H9 (cell line): ENCODE measurements around the gene EXD1. TPM values are rescaled to one million over a fixed set of nuclear protein-coding genes. Genes with fewer than 3 reads are reported as not detected.
A peak's percentile ranks its signal among the peaks of the same experiment; 100 is the strongest.

ENCODE experiments used
- DNase-seq: peaks from one replicate; pipeline ENCODE4 v3.0.0-alpha.2; 2017
- H2AFZ ChIP-seq: one replicate; pipeline ENCODE4 v1.6.1; 2013; ENCODE audit warnings: mild to moderate bottlenecking, low read length, control low read depth, moderate library complexity
- H2AK5ac ChIP-seq: 2 replicates; pipeline ENCODE4 v1.6.1; 2013; ENCODE audit warnings: low read length, control low read depth, mixed read lengths; ENCODE audit not compliant: insufficient read length
- H2BK120ac ChIP-seq: one replicate; pipeline ENCODE4 v1.6.1; 2013; ENCODE audit warnings: low read depth, mild to moderate bottlenecking, low read length, control low read depth, inconsistent platforms; ENCODE audit not compliant: poor library complexity, severe bottlenecking
- H2BK12ac ChIP-seq: 2 replicates; pipeline ENCODE4 v1.6.1; 2013; ENCODE audit warnings: low read length, control low read depth, mixed read lengths, low read depth; ENCODE audit not compliant: insufficient read length
- H2BK15ac ChIP-seq: 2 replicates; pipeline ENCODE4 v1.6.1; 2013; ENCODE audit warnings: low read depth, low read length, control low read depth
- H2BK20ac ChIP-seq: one replicate; pipeline ENCODE4 v1.6.1; 2013; ENCODE audit warnings: low read depth, mild to moderate bottlenecking, low read length, control low read depth, inconsistent platforms; ENCODE audit not compliant: poor library complexity, severe bottlenecking
- H2BK5ac ChIP-seq: 2 replicates; pipeline ENCODE4 v1.6.1; 2013; ENCODE audit warnings: low read length, control low read depth, mixed read lengths; ENCODE audit not compliant: insufficient read length
- H3K14ac ChIP-seq: 2 replicates; pipeline ENCODE4 v1.6.1; 2013; ENCODE audit warnings: low read length, control low read depth; ENCODE audit not compliant: insufficient read depth
- H3K18ac ChIP-seq: 2 replicates; pipeline ENCODE4 v1.6.1; 2013; ENCODE audit warnings: low read depth, mild to moderate bottlenecking, mixed read lengths, low read length, control low read depth; ENCODE audit not compliant: insufficient read length
- H3K23ac ChIP-seq: 2 replicates; pipeline ENCODE4 v1.6.1; 2013; ENCODE audit warnings: low read length, control low read depth, mixed read lengths, low read depth; ENCODE audit not compliant: insufficient read length
- H3K23me2 ChIP-seq: 2 replicates; pipeline ENCODE4 v1.6.1; 2013; ENCODE audit warnings: low read depth, mild to moderate bottlenecking, mixed read lengths, low read length, control low read depth; ENCODE audit not compliant: insufficient read length, poor library complexity, severe bottlenecking
- H3K27ac ChIP-seq: 2 replicates; pipeline ENCODE4 v1.5.1; 2013; ENCODE audit warnings: low read length, control low read depth, mixed read lengths, low read depth; ENCODE audit not compliant: insufficient read length
- H3K27me3 ChIP-seq: 2 replicates; pipeline ENCODE4 v1.6.1; 2013; ENCODE audit warnings: low read length, control low read depth, inconsistent platforms; ENCODE audit not compliant: insufficient read depth
- H3K4ac ChIP-seq: 2 replicates; pipeline ENCODE4 v1.6.1; 2013; ENCODE audit warnings: low read depth, mild to moderate bottlenecking, control low read depth, inconsistent platforms, low read length, moderate library complexity
- H3K4me1 ChIP-seq: 2 replicates; pipeline ENCODE4 v1.6.1; 2013; ENCODE audit warnings: low read length, control low read depth, inconsistent platforms; ENCODE audit not compliant: insufficient read depth
- H3K4me2 ChIP-seq: 2 replicates; pipeline ENCODE4 v1.6.1; 2013; ENCODE audit warnings: low read length, control low read depth, mixed read lengths; ENCODE audit not compliant: insufficient read length, insufficient read depth
- H3K56ac ChIP-seq: 2 replicates; pipeline ENCODE4 v1.6.1; 2013; ENCODE audit warnings: low read depth, mild to moderate bottlenecking, mixed read lengths, low read length, control low read depth; ENCODE audit not compliant: insufficient read length
- H3K79me1 ChIP-seq: 2 replicates; pipeline ENCODE4 v1.6.1; 2013; ENCODE audit warnings: low read depth, mild to moderate bottlenecking, moderate library complexity, low read length, control low read depth, inconsistent platforms; ENCODE audit not compliant: insufficient read depth, poor library complexity, severe bottlenecking
- H3K79me2 ChIP-seq: 2 replicates; pipeline ENCODE4 v1.6.1; 2013; ENCODE audit warnings: low read length, control low read depth, inconsistent platforms; ENCODE audit not compliant: insufficient read depth
- H3K9ac ChIP-seq: 2 replicates; pipeline ENCODE4 v1.6.1; 2013; ENCODE audit warnings: low read length, control low read depth, mixed read lengths; ENCODE audit not compliant: insufficient read length; ENCODE audit errors: extremely low read depth
- H3K9me3 ChIP-seq: one replicate; pipeline ENCODE4 v1.6.1; 2013; ENCODE audit warnings: low read depth, low read length, inconsistent platforms; ENCODE audit not compliant: control insufficient read depth
- H3T11ph ChIP-seq: one replicate; pipeline ENCODE4 v1.6.1; 2013; ENCODE audit warnings: mild to moderate bottlenecking, low read length, control low read depth, inconsistent platforms
- H4K20me1 ChIP-seq: one replicate; pipeline ENCODE4 v1.6.1; 2013; ENCODE audit not compliant: control insufficient read depth, insufficient read length, insufficient read depth
- H4K5ac ChIP-seq: 2 replicates; pipeline ENCODE4 v1.6.1; 2013; ENCODE audit warnings: low read depth, mild to moderate bottlenecking, mixed read lengths, low read length, control low read depth; ENCODE audit not compliant: insufficient read length
- H4K8ac ChIP-seq: replicated peaks from 2 replicates; pipeline ENCODE4 v1.6.1; 2013; ENCODE audit warnings: low read length, control low read depth, mixed read lengths, low read depth; ENCODE audit not compliant: insufficient read length
- H4K91ac ChIP-seq: 2 replicates; pipeline ENCODE4 v1.6.1; 2013; ENCODE audit warnings: low read depth, mild to moderate bottlenecking, moderate library complexity, mixed read lengths, low read length, control low read depth; ENCODE audit not compliant: insufficient read length
- H3K27ac Mint-ChIP-seq, 3 experiments: 2 replicates in 2 of 3; 3 replicates in 1 of 3; pipeline ENCODE4 v1.8.0; 2020 to 2021; ENCODE audit warnings: mixed read lengths in 3 of 3, mild to moderate bottlenecking in 1 of 3, moderate library complexity in 1 of 3
- H3K27me3 Mint-ChIP-seq: 2 replicates; pipeline ENCODE4 v1.8.0; 2021; ENCODE audit warnings: low read depth, mild to moderate bottlenecking, moderate library complexity, mixed read lengths
- H3K36me3 Mint-ChIP-seq, 3 experiments: 2 replicates in 2 of 3; 3 replicates in 1 of 3; pipeline ENCODE4 v1.8.0; 2020 to 2021; ENCODE audit warnings: low read depth in 3 of 3, mixed read lengths in 3 of 3; ENCODE audit not compliant: insufficient read depth in 1 of 3
- H3K4me1 Mint-ChIP-seq, 2 experiments: 2 replicates each; pipeline ENCODE4 v1.8.0; 2020; ENCODE audit warnings: mixed read lengths in 2 of 2
- H3K4me3 Mint-ChIP-seq, 2 experiments: 2 replicates in 1 of 2; 3 replicates in 1 of 2; pipeline ENCODE4 v1.8.0; 2020 to 2021; ENCODE audit warnings: mild to moderate bottlenecking in 2 of 2, mixed read lengths in 2 of 2, moderate library complexity in 1 of 2
- H3K9me3 Mint-ChIP-seq, 2 experiments: 2 replicates in 1 of 2; 3 replicates in 1 of 2; pipeline ENCODE4 v1.8.0; 2020; ENCODE audit warnings: mild to moderate bottlenecking in 2 of 2, mixed read lengths in 2 of 2, moderate library complexity in 1 of 2
- WGBS: extraction: QIAGEN DNeasy Blood & Tissue Kit; methylation state at CpG from one replicate; pipeline ENCODE4 v1.1.7; 2013; ENCODE audit warnings: missing lambda C conversion rate, low lambda C conversion rate, mixed read lengths; ENCODE audit not compliant: insufficient read length; ENCODE audit errors: extremely low coverage; 5-methylcytosine and 5-hydroxymethylcytosine counted together
- total RNA-seq: library from RNA; stranded (reverse); gene quantifications from 2 replicates; pipeline ENCODE4 v1.2.1, GENCODE V29; 2021
- TF ChIP-seq, protein P1 (sequence below): fragments of 200-600 bp; sonication (generic); conservative IDR thresholded peaks from 3 replicates; pipeline ENCODE4 v1.8.0; 2021; ENCODE audit warnings: antibody characterized with exemption, mild to moderate bottlenecking

The EXD1 gene
- total RNA-seq, 1 experiment from 2014 or later, result not detected

DNA sequence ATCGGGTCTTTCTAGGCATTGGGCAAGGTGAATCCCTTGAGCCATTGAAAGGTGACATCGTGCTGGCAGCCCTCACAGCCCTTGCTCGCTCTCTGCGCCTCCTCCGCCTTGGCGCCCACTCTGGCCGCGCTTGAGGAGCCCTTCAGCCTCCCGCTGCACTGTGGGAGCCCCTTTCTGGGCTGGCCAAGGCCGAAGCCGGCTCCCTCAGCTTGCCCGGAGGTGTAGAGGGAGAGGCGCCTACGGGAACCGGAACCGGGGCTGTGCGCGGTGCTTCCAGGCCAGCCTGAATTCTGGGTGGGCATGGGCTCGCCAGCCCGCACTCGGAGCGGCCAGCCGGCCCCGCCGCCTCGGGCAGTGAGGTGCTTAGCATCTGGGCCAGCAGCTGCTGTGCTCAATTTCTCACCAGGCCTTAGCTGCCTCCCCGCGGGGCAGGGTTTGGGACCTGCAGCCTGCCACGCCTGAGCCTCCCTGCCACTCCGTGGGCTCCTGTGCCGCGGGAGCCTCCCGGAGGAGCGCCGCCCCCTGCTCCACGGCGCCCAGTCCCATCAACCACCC, 79.0 kb downstream of the EXD1 start:
- Mint-ChIP-seq H3K27me3 (no peaks in the 10 kb centered on the region), H3K4me3 (no peak overlapping the region), H3K4me1 (no peaks in the 10 kb centered on the region), H3K36me3 (0 out of 7 replicates have a peak, but pooled peaks cover 0 to 3% (median 0%) of the 10 kb centered on the region in 3 experiments), H3K9me3 (peaks cover 3 to 5% of the 10 kb centered on the region in 2 experiments; a peak in 3 of 5 replicates), H3K27ac (no peak overlapping the region)
- Histone ChIP-seq H3K56ac (no peak overlapping the region), H2BK15ac (no peak overlapping the region), H3K4ac (no peak overlapping the region), H2AK5ac (no peak overlapping the region), H4K8ac (no peak overlapping the region), H2BK120ac (no peak overlapping the region), H3K27me3 (no peaks in the 10 kb centered on the region), H2AFZ (no peak overlapping the region), H2BK20ac (no peak overlapping the region), H3K18ac (no peak overlapping the region), H3K9me3 (no peaks in the 10 kb centered on the region), H3K23ac (no peak overlapping the region), H3K14ac (no peak overlapping the region), H3K4me1 (no peaks in the 10 kb centered on the region), H3K79me2 (no peaks in the 10 kb centered on the region), H3K4me2 (no peak overlapping the region), H4K91ac (no peak overlapping the region), H3K27ac (no peak overlapping the region), H4K20me1 (no peaks in the 10 kb centered on the region), H4K5ac (no peak overlapping the region), H3T11ph (no peak overlapping the region), H3K9ac (no peak overlapping the region), H3K23me2 (peaks cover 4% of the 10 kb centered on the region), H2BK5ac (no peak overlapping the region), H2BK12ac (no peak overlapping the region), H3K79me1 (no peaks in the 10 kb centered on the region)
- WGBS, result no CpG with 5 or more reads among the region's 37 CpGs
- TF ChIP-seq, protein P1, sequence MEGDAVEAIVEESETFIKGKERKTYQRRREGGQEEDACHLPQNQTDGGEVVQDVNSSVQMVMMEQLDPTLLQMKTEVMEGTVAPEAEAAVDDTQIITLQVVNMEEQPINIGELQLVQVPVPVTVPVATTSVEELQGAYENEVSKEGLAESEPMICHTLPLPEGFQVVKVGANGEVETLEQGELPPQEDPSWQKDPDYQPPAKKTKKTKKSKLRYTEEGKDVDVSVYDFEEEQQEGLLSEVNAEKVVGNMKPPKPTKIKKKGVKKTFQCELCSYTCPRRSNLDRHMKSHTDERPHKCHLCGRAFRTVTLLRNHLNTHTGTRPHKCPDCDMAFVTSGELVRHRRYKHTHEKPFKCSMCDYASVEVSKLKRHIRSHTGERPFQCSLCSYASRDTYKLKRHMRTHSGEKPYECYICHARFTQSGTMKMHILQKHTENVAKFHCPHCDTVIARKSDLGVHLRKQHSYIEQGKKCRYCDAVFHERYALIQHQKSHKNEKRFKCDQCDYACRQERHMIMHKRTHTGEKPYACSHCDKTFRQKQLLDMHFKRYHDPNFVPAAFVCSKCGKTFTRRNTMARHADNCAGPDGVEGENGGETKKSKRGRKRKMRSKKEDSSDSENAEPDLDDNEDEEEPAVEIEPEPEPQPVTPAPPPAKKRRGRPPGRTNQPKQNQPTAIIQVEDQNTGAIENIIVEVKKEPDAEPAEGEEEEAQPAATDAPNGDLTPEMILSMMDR, result no peak
- DNase-seq, result peak; percentile 29
